ENCODE measurements around the gene RNF144A. TPM values are rescaled to one million over a fixed set of nuclear protein-coding genes. Genes with fewer than 3 reads are reported as not detected.

Gene RNF144A
- polyA plus RNA-seq, 3 donors, result 0.30 to 0.68 (median 0.48) TPM

- Mint-ChIP-seq H3K27ac (no peak overlapping the region), H3K9me3 (no peaks in the 10 kb centered on the region), H3K4me3 (no peak overlapping the region), H3K4me1 (peaks cover 18% of the 10 kb centered on the region), H3K27me3 (ENCODE audit: low read depth in 3 of 3) (no peaks in the 10 kb centered on the region), H3K36me3 (peaks cover 10 to 28% of the 10 kb centered on the region in 2 donors)
- no peak overlapping the region for H3K9ac ChIP-seq (ENCODE audit: insufficient read depth, low read length, poor library complexity, severe bottlenecking)
- no peaks in the 10 kb centered on the region for H3K79me2 ChIP-seq (ENCODE audit: insufficient read depth, low read length)
- H3K36me3 ChIP-seq (replicated peaks in 1 of 2; ENCODE audit: control insufficient read depth in 1 of 2, insufficient read depth in 2 of 2, low read length in 2 of 2), result peaks cover 4 to 20% of the 10 kb centered on the region in 2 donors
- H3K27me3 ChIP-seq (ENCODE audit: control insufficient read depth in 2 of 2, insufficient read depth in 2 of 2, low read length in 2 of 2), result no peaks in the 10 kb centered on the region
- peaks cover 5 to 15% of the 10 kb centered on the region in 2 donors for H3K4me1 ChIP-seq (ENCODE audit: control insufficient read depth in 1 of 2, insufficient read depth in 2 of 2, low read length in 2 of 2)
- no peak overlapping the region for H3K27ac ChIP-seq (ENCODE audit: low read depth in 1 of 2, low read length in 2 of 2)
- intact Hi-C loops (cut with micrococcal nuclease), result no loop called here
- no peak overlapping the region for H3K4me3 ChIP-seq (replicated peaks in 1 of 3; ENCODE audit: low read depth in 2 of 3, low read length in 3 of 3)
- DNase-seq, result no peak
- no peak overlapping the region for H2AFZ ChIP-seq (ENCODE audit: insufficient read depth, low read depth, low read length, poor library complexity, severe bottlenecking)
- TF ChIP-seq CTCF (IDR thresholded peaks at IDR 0.05), result no peak
- no peak overlapping the region for H3K4me2 ChIP-seq (replicated peaks; ENCODE audit: extremely low read depth, low read length, poor library complexity, severe bottlenecking)
- WGBS (ENCODE audit: insufficient coverage), result 53% methylated on average over 5 of the region's 6 CpGs
- H4K20me1 ChIP-seq (ENCODE audit: insufficient read depth, low read length), result no peaks in the 10 kb centered on the region
- H3K9me3 ChIP-seq (replicated peaks in 1 of 2; ENCODE audit: control insufficient read depth in 1 of 2, insufficient read depth in 1 of 2, low read length in 2 of 2), result no peaks in the 10 kb centered on the region
Observed at GRCh38 chr2:7028846-7029245, 111.6 kb downstream of the RNF144A start.

GRCh38 chr2:7029291-7030059 is 112.3 kb downstream of the RNF144A start:
- WGBS (ENCODE audit: insufficient coverage), result 98% methylated on average over 6 of the region's 13 CpGs
- H3K27ac Mint-ChIP-seq, result peak overlapping the region in 2 of 7 donors; percentile 36 to 50

More at GRCh38 chr2:7029291-7030059, 112.3 kb downstream of the RNF144A start:
- H3K36me3 Mint-ChIP-seq, result peaks cover 10 to 28% of the 10 kb centered on the region in 2 donors
- peaks cover 1 to 16% of the 10 kb centered on the region in 2 donors for H3K36me3 ChIP-seq (replicated peaks in 1 of 2; ENCODE audit: control insufficient read depth in 1 of 2, insufficient read depth in 2 of 2, low read length in 2 of 2)
- TF ChIP-seq CTCF (IDR thresholded peaks at IDR 0.05), result no peak
- no peaks in the 10 kb centered on the region for H3K27me3 ChIP-seq (ENCODE audit: control insufficient read depth in 2 of 2, insufficient read depth in 2 of 2, low read length in 2 of 2)
- H3K4me3 ChIP-seq (replicated peaks in 1 of 3; ENCODE audit: low read depth in 2 of 3, low read length in 3 of 3), result no peak overlapping the region
- peaks cover 5 to 15% of the 10 kb centered on the region in 2 donors for H3K4me1 ChIP-seq (ENCODE audit: control insufficient read depth in 1 of 2, insufficient read depth in 2 of 2, low read length in 2 of 2)
- no peaks in the 10 kb centered on the region for H4K20me1 ChIP-seq (ENCODE audit: insufficient read depth, low read length)
- H3K4me2 ChIP-seq (replicated peaks; ENCODE audit: extremely low read depth, low read length, poor library complexity, severe bottlenecking), result no peak overlapping the region
- no peak overlapping the region for H2AFZ ChIP-seq (ENCODE audit: insufficient read depth, low read depth, low read length, poor library complexity, severe bottlenecking)
- no peaks in the 10 kb centered on the region for H3K9me3 ChIP-seq (replicated peaks in 1 of 2; ENCODE audit: control insufficient read depth in 1 of 2, insufficient read depth in 1 of 2, low read length in 2 of 2)
- no peak overlapping the region for H3K9ac ChIP-seq (ENCODE audit: insufficient read depth, low read length, poor library complexity, severe bottlenecking)
- no peak for DNase-seq
- H3K4me1 Mint-ChIP-seq, result peaks cover 20% of the 10 kb centered on the region
- no peaks in the 10 kb centered on the region for H3K9me3 Mint-ChIP-seq
- H3K27ac ChIP-seq (ENCODE audit: low read depth in 1 of 2, low read length in 2 of 2), result no peak overlapping the region
- H3K27me3 Mint-ChIP-seq (ENCODE audit: low read depth in 3 of 3), result no peaks in the 10 kb centered on the region
- intact Hi-C loops (cut with micrococcal nuclease), result no loop called here
- H3K79me2 ChIP-seq (ENCODE audit: insufficient read depth, low read length), result no peaks in the 10 kb centered on the region
- H3K4me3 Mint-ChIP-seq, result no peak overlapping the region

Data from CD14-positive monocyte (primary cell).